ENCODE results near the gene PPP2R5E. TPM values are rescaled to one million over a fixed set of nuclear protein-coding genes. Genes with fewer than 3 reads are reported as not detected.

PPP2R5E gene
- total and polyA plus RNA-seq, 8 donors: 7.2 to 32.9 (median 14.2) TPM

- Histone ChIP-seq H3K27ac (peak overlapping the region in 2 of 5 donors; percentile 24 to 40), H3K4me1 (peaks cover 16 to 74% (median 47%) of the 10 kb centered on the region in 4 donors), H3K9me3 (no peaks in the 10 kb centered on the region), H3K4me3 (no peak overlapping the region), H3K27me3 (no peaks in the 10 kb centered on the region), H3K36me3 (no peaks in the 10 kb centered on the region)
- no peak for TF ChIP-seq CTCF (IDR thresholded peaks at IDR 0.05)
- peak in 1 of 3 donors; percentile 13 for TF ChIP-seq POLR2AphosphoS5 (IDR thresholded peaks at IDR 0.05)
- intact Hi-C loops (cut with DNase I; ENCODE audit: low total_unique reads): no loop called here
- DNase-seq: peak in 1 of 2 donors; percentile 35
- 50 to 56% (median 52%) methylated on average over 3 of the region's 3 CpGs for WGBS, 5 donors
Observed at GRCh38 chr14:63470962-63471793, 72.0 kb downstream of the PPP2R5E start.

GRCh38 chr14:63468294-63468693 lies 74.9 kb downstream of the PPP2R5E start:
- H3K4me1 ChIP-seq: peaks cover 16 to 53% (median 39%) of the 10 kb centered on the region in 4 donors
- no peaks in the 10 kb centered on the region for H3K9me3 ChIP-seq
- no peak overlapping the region for H3K27ac ChIP-seq
- DNase-seq: no peak
- no peak overlapping the region for H3K4me3 ChIP-seq
- TF ChIP-seq EP300 (IDR thresholded peaks at IDR 0.05) (no peak), POLR2AphosphoS5 (IDR thresholded peaks at IDR 0.05) (no peak), POLR2A (IDR thresholded peaks at IDR 0.05) (no peak), CTCF (IDR thresholded peaks at IDR 0.05) (no peak)
- WGBS, 5 donors: 40 to 71% (median 53%) methylated on average over 1 of the region's 1 CpG
- no peaks in the 10 kb centered on the region for H3K27me3 ChIP-seq
- intact Hi-C loops (cut with DNase I; ENCODE audit: low total_unique reads): no loop called here
- H3K36me3 ChIP-seq: no peaks in the 10 kb centered on the region

GRCh38 chr14:63467440-63468072 lies 75.6 kb downstream of the PPP2R5E start:
- Histone ChIP-seq H3K9me3 (no peaks in the 10 kb centered on the region), H3K27ac (no peak overlapping the region), H3K4me3 (no peak overlapping the region), H3K27me3 (no peaks in the 10 kb centered on the region), H3K36me3 (no peaks in the 10 kb centered on the region), H3K4me1 (peaks cover 16 to 46% (median 32%) of the 10 kb centered on the region in 4 donors)
- intact Hi-C loops (cut with DNase I; ENCODE audit: low total_unique reads): no loop called here
- DNase-seq: no peak
- TF ChIP-seq POLR2A (IDR thresholded peaks at IDR 0.05) (no peak), EP300 (IDR thresholded peaks at IDR 0.05) (no peak), CTCF (IDR thresholded peaks at IDR 0.05) (no peak), POLR2AphosphoS5 (IDR thresholded peaks at IDR 0.05) (no peak)
- 59 to 73% (median 67%) methylated on average over 4 of the region's 4 CpGs for WGBS, 5 donors

- no peak overlapping the region for H3K27ac ChIP-seq
- no peaks in the 10 kb centered on the region for H3K27me3 ChIP-seq
- intact Hi-C loops (cut with DNase I; ENCODE audit: low total_unique reads): no loop called here
- no peak overlapping the region for H3K4me3 ChIP-seq
- no peak for TF ChIP-seq POLR2AphosphoS5 (IDR thresholded peaks at IDR 0.05)
- TF ChIP-seq POLR2A (IDR thresholded peaks at IDR 0.05): no peak
- no peak for TF ChIP-seq EP300 (IDR thresholded peaks at IDR 0.05)
- no peak for TF ChIP-seq CTCF (IDR thresholded peaks at IDR 0.05)
- WGBS, 5 donors: 92 to 98% (median 93%) methylated on average over 8 of the region's 8 CpGs
- no peaks in the 10 kb centered on the region for H3K9me3 ChIP-seq
- DNase-seq: no peak
- peaks cover 0 to 34% (median 16%) of the 10 kb centered on the region in 4 donors for H3K4me1 ChIP-seq
- H3K36me3 ChIP-seq: no peaks in the 10 kb centered on the region
Observed at GRCh38 chr14:63465347-63465746, 77.8 kb downstream of the PPP2R5E start.
